Stimulated activated CD4-positive, alpha-beta T cell treated with anti-CD3 and anti-CD28 coated beads, Interleukin-4, amount 100 ng/mL, for 48 hours (primary cell): ENCODE results near the gene POLR3E.
"Not testable (repeated sequence)": the region's sequence is repeated elsewhere in the genome, so short reads cannot be mapped to it uniquely, and the experiment has no call there.

Experiments used
- DNase-seq, 2 donors: peaks; one replicate each; pipeline ENCODE4 v3.0.0-alpha.2; 2020; ENCODE audit warnings: low read depth in 2 of 2

Gene POLR3E

GRCh38 chr16:22366371-22366770 lies 69.2 kb downstream of the POLR3E start:
- DNase-seq: no peak

GRCh38 chr16:22366889-22367288 lies 69.7 kb downstream of the POLR3E start:
- DNase-seq: no peak

- DNase-seq: not testable (repeated sequence)
Observed at GRCh38 chr16:22368200-22368826, 71.1 kb downstream of the POLR3E start.

- DNase-seq: no peak
Observed at GRCh38 chr16:22369221-22369811, 72.1 kb downstream of the POLR3E start.

GRCh38 chr16:22370038-22370820 lies 73.0 kb downstream of the POLR3E start:
- DNase-seq: no peak

- DNase-seq: no peak
Observed at GRCh38 chr16:22372882-22373661, 75.9 kb downstream of the POLR3E start.

- DNase-seq: peak in 1 of 2 donors; percentile 30
Observed at GRCh38 chr16:22373662-22374310, 76.6 kb downstream of the POLR3E start.

GRCh38 chr16:22374311-22375116 lies 77.3 kb downstream of the POLR3E start, which contains the start of gene CDR2:
Gene CDR2, minus strand, starts transcription at chr16:22374619. Its CDS starts 310 bp downstream, at chr16:22374309.
- peak; percentile 97 for DNase-seq

GRCh38 chr16:22375117-22375962 lies 78.1 kb downstream of the POLR3E start:
- DNase-seq: no peak

GRCh38 chr16:22375963-22376640 lies 78.9 kb downstream of the POLR3E start:
- DNase-seq: no peak

GRCh38 chr16:22379656-22380055 lies 82.4 kb downstream of the POLR3E start:
- no peak for DNase-seq

GRCh38 chr16:22380529-22380928 lies 83.3 kb downstream of the POLR3E start:
- no peak for DNase-seq

- DNase-seq: no peak
Observed at GRCh38 chr16:22381392-22381791, 84.2 kb downstream of the POLR3E start.

- DNase-seq: no peak
Observed at GRCh38 chr16:22383827-22384226, 86.6 kb downstream of the POLR3E start.
